T-helper 1 cell (primary cell): Measurements from ENCODE around the gene TMPRSS11A.

Experiments used
- DNase-seq, 5 donors: peaks; one replicate each; pipeline ENCODE4 v3.0.0-alpha.2; 2012 to 2020

TMPRSS11A gene

GRCh38 chr4:67911638-67912037 lies 51.7 kb downstream of the TMPRSS11A start:
- DNase-seq: no peak

DNA sequence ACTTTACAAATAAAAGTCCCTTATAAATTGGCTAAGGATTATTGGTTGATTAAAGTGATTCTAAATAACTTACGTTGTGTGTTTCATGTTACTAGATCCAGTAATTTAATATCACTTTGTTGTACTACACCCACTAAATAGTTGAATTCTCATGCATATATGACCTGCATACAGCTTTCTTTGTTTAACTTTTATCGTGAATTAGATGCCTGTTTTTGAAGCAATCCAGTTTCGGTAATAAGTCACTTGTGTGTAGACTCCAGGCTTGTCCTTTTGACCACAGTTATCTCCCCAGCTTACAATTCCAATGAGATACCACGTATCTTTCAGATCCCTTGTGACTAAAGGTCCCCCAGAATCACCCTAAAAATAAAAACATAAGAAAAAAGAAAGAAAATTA lies 52.2 kb downstream of the TMPRSS11A start:
- DNase-seq: no peak

DNA sequence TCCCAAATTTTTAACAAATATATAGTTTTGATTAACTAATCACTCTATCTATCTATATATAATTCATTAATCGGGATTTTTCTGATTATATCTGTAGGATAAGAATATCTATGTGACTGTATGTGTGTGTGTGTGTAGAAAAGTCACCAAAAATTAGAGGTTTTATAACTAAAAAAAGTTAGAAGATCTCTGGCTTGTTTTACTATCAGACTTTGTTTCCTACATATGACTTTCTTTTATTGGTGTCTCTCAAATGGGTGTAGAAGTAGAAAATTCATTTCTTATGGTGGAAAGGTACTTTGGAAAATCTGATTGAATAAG lies 52.7 kb downstream of the TMPRSS11A start:
- DNase-seq: no peak

GRCh38 chr4:67909905-67910584 lies 53.2 kb downstream of the TMPRSS11A start:
- DNase-seq: no peak

DNA sequence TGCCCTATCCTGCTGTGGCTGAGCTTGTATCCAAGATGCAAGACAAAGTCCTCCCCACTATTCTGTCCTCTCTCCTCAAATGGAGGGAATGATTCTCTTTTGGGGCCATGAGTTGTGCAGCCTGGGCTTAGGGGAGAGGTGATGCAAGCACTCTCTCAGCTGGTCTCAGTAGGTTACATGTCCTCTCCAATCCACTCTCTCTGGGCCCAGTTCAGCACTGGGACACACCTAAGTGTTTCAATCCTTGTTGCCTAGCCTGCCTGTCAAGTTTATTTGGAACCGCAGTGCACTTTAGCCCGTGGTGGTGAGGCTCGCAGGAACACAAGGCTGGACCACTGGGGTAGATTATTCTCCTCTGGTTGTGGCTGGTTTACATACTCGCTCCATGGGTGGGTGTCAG lies 55.6 kb downstream of the TMPRSS11A start:
- no peak for DNase-seq

DNA sequence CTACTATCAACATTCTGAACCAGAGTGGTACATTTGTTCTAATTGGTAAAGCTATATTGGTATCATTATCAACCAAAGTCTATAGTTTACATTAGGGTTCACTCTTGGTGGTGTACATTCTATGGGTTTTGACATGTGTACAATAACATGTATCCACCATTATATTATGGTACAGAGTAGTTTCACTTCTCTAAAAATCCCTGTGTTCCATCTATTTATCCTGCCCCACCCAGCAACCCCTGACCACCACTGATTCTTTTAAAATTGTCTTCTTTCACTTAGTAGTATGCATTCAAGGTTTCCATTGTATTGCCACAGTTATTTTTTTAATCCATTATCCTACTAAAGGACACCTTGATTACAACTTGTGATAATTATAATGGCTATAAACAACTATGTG lies 64.2 kb downstream of the TMPRSS11A start:
- no peak for DNase-seq

DNA sequence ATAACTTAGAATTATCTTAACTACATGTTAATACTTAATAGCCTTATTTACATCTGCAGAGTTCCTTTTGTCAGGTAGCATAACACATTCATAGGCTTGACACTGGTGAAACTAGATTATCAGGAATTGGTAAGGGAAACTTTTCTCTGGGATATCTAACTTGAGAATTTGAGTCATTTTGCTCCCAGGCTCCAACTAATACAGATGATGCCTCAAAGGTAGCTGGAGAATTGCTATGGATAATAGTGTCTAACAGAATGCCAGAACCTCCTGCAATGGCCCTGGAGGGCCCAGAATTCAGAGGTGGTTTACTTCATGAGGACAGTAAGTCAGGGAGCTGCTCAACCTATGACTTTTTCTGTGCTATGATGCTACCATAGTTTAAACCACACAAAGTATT lies 65.6 kb downstream of the TMPRSS11A start:
- no peak for DNase-seq

- DNase-seq: no peak
These were observed 66.8 kb downstream of the TMPRSS11A start for GRCh38 chr4:67896421-67897065.

DNA sequence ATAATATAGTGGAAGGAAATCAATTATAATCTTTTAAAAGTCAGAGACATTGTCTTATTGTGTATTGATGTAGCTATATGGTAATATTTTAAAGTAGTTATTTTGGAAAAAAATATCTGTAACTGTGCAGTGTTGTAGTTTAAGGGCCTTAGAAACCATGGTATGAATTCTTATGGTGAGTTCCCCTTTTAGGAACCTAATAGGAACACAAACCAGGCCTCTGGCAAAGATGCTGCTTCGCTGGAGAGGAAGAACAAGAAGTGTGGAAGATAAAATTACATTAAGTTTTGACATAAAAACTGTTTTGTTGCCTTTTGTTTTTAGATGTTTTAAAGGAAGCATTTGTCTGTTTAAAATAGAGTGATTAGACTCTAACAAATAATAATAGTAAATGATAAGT lies 68.6 kb downstream of the TMPRSS11A start:
- DNase-seq: no peak

- no peak for DNase-seq
These were observed 70.4 kb downstream of the TMPRSS11A start for GRCh38 chr4:67892905-67893304.

DNA sequence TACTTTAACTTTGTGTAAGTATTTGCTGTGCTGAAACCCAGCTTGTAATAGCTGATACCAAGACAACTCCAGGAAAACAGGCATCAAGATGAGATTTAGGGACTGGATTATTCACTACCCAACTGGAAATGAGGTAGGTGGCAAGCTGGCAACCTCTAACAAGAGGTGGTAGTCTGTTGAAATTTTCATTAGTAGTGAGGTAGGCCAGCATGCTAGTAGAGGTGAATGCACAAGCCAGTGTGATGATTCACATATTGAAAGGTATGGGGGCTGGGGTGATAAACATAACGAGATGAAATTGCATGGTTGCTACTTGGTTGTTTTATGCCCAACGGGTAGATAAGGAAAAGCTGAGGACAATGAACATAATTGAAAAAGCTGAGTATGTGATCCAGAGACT lies 71.0 kb downstream of the TMPRSS11A start:
- no peak for DNase-seq

DNA sequence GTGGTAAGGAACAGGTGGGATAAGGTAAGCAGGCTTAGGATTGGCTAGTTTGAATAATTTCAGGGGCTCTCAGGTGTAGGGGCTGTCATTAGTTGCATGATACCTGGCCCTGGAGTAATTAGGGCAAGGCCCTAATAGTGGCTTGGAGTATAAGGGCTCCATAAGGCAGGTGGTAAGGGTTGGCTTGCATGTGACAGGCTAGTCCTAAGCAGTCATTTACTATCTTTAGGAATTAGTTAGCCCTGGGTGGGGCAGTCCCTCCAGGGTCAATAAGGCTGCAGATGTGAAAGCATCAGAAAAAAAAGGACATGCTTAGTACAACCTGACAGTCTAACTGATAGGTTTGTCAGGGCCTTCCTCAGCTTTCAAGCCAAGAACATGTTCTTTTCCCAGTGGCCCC lies 71.6 kb downstream of the TMPRSS11A start:
- no peak for DNase-seq

DNA sequence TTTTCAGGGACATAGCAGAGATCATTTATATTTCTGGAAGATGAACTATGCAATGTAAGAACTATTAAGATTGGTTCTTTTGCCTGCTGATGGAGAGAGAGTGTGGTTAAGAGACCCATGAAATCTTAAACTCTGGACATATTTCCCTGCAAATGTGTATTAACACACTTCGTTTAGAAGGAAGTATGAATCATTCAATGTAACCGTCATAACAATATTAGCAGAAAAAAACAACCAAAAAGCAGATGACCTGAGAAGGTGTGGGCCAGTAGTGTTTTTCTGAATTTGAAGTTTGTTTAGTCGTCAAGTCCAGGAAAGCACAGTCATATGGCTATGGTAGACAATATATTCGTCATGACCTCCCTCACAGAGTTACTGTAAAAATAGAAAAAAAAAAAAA lies 77.0 kb downstream of the TMPRSS11A start:
- no peak for DNase-seq

- DNase-seq: no peak
These were observed 77.5 kb downstream of the TMPRSS11A start for GRCh38 chr4:67885762-67886161.

DNA sequence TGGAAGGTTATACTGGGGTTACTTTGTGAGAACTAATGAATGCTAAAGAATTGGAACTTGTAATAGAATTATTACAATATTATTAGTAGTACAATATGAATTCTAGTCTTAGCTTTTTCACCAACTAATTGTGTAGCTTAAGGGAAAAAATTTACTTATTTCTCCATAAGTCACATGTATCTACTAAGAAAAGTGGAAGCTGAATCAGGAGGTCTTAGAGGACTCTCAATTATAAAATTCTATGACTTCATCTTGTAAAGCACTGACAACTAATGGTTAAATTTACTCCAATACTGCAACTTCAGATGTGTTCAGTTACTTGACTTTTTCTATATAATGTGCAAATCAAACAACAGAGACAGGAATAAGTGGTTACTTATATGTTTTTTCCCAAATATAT lies 78.6 kb downstream of the TMPRSS11A start:
- no peak for DNase-seq

DNA sequence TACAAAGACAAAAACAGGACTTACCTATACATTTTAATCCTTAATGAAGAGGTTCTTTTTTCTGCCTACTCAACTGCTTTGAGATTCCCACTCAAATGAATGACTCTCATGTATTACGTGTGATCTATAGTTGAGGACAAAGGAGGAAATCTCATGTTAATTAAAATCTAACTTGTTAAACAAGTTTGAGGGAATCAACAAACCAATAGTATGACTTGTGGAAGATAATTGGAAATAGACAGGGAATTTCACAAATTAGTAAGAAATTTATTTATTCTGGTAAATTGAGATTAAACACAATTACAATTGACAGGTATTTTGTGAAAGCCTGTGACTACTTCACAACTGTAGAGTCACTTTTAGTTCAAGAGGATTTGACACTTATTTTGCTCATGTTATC lies 79.4 kb downstream of the TMPRSS11A start, which contains the start of gene TMPRSS11D:
TMPRSS11D (minus strand) TSS at position 101 of the 400 bp plus-strand sequence; CDS start at position 32, 69 bp downstream.
- no peak for DNase-seq

GRCh38 chr4:67883458-67883857 lies 79.8 kb downstream of the TMPRSS11A start:
- DNase-seq: no peak

GRCh38 chr4:67880866-67881610 lies 82.3 kb downstream of the TMPRSS11A start:
- no peak for DNase-seq

DNA sequence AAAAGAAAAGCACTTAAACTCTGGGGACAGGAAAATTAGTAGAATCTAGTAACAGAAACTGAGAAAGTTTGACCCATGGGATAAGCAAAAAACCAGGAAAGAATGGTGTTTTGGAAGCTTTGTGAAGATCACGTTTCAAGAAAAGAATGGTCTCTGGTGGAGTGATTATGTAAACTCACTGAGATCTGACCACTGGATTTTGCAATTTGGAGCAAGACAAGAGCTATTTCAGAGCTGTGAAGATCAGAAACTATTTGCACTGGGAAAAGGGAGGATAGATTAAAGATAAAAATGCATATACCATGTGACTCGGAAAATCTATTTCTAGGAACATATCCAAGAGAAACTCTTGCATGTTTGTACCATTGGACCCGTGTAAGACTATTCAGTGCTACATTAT lies 83.8 kb downstream of the TMPRSS11A start:
- no peak for DNase-seq

GRCh38 chr4:67877086-67877485 lies 86.2 kb downstream of the TMPRSS11A start:
- no peak for DNase-seq

DNA sequence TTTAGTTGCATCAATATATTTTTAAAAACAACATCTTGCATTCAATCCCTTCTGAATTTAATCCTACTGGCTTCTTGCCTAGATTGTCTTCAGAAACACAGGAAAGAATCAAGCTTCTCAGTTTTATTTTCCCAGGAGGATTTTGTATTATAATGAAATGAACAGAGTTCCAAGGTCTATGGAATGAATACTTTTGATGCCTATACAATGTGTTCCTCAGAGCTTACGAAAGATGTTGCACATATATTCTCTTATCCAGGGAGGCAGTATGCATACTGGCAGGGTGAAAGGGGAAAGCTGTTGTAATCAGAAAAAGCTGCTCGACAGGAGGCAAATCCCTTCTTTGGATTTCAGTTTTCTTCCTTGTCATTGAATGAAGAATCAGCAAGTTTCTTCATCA lies 88.3 kb downstream of the TMPRSS11A start:
- DNase-seq: no peak

- DNase-seq: no peak
These were observed 90.2 kb downstream of the TMPRSS11A start for GRCh38 chr4:67873116-67873515.

DNA sequence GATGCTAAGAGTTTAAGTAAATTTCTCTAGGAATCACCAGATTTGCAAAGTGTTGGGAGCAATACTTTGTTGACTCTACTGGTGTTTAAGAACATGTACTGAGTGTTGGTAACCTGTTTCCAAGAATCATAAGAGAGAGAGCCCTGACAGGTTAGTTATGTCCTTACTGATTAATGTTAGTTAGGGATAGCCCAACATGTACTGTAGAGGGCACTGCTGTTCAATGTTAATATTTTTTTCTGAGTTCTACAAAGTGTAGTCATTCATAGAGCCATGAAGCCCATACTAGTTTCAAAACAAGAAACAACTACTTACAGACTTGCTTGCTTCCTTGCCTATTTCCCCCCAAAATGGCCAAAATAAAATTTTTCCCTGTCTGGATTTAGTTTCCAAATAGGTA lies 91.4 kb downstream of the TMPRSS11A start:
- peak in 1 of 5 donors; percentile 3 for DNase-seq

DNA sequence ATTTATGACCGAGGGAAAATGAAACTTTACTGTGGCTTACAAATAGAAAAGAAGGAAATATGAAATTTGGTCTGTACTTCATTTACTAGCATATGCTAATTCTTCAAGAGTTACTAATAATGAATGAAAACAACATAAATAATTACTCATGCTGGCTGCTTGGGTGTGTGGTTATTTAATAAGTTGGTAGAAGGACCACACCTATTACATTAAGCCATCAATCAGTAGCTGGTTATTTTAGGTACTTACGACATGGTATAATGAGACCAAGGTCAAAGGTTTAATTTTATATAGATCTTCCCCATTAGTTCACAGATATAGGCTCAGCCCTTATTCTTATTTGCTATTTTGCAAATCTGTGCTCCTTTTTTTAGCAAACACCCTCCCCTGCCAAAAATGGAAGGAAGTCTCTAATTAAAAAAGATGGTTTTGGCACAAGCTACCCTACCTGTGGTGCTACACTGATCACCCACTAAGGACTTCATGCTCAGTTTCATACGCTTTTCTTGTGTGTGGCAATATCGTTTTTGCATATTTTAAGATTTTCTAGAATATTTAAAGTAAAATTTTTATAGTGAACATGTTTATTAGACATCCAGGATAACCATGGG lies 93.6 kb downstream of the TMPRSS11A start:
- DNase-seq: no peak
